Measurements from ENCODE around the gene SLC38A1. TPM values are rescaled to one million over a fixed set of nuclear protein-coding genes. Genes with fewer than 3 reads are reported as not detected.

SLC38A1 gene
- total RNA-seq, 1 donor from 2014 or later = 232 TPM

DNA sequence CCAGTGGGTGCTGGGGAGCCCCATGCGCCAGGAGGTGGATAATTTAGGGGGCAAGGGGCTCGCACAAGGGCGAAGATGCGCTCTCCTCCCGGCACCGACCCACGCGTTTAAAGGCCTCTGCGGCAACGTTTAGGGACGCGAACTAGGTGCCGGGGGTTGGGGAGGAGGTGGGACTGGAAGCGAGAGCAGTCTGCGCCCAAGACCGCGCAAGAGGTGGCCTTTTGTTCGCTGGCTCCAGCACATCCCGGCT lies 1.3 kb downstream of the SLC38A1 start:
- peaks cover 30% of the 10 kb centered on the region for H3K4me1 Mint-ChIP-seq (ENCODE audit: low read depth, unreplicated experiment)
- H3K36me3 Mint-ChIP-seq (ENCODE audit: unreplicated experiment) = no peaks in the 10 kb centered on the region
- DNase-seq = peak; percentile 24
- H3K9me3 Mint-ChIP-seq (ENCODE audit: unreplicated experiment) = peaks cover 16% of the 10 kb centered on the region
- H3K27ac Mint-ChIP-seq (ENCODE audit: unreplicated experiment) = no peak overlapping the region
- TF ChIP-seq, protein P1, sequence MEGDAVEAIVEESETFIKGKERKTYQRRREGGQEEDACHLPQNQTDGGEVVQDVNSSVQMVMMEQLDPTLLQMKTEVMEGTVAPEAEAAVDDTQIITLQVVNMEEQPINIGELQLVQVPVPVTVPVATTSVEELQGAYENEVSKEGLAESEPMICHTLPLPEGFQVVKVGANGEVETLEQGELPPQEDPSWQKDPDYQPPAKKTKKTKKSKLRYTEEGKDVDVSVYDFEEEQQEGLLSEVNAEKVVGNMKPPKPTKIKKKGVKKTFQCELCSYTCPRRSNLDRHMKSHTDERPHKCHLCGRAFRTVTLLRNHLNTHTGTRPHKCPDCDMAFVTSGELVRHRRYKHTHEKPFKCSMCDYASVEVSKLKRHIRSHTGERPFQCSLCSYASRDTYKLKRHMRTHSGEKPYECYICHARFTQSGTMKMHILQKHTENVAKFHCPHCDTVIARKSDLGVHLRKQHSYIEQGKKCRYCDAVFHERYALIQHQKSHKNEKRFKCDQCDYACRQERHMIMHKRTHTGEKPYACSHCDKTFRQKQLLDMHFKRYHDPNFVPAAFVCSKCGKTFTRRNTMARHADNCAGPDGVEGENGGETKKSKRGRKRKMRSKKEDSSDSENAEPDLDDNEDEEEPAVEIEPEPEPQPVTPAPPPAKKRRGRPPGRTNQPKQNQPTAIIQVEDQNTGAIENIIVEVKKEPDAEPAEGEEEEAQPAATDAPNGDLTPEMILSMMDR (IDR thresholded peaks at IDR 0.05; ENCODE audit: partially characterized antibody, unreplicated experiment) = no peak
- peaks cover 18% of the 10 kb centered on the region for H3K27me3 Mint-ChIP-seq (ENCODE audit: unreplicated experiment)
- H3K4me3 Mint-ChIP-seq (ENCODE audit: unreplicated experiment) = no peak overlapping the region

DNA sequence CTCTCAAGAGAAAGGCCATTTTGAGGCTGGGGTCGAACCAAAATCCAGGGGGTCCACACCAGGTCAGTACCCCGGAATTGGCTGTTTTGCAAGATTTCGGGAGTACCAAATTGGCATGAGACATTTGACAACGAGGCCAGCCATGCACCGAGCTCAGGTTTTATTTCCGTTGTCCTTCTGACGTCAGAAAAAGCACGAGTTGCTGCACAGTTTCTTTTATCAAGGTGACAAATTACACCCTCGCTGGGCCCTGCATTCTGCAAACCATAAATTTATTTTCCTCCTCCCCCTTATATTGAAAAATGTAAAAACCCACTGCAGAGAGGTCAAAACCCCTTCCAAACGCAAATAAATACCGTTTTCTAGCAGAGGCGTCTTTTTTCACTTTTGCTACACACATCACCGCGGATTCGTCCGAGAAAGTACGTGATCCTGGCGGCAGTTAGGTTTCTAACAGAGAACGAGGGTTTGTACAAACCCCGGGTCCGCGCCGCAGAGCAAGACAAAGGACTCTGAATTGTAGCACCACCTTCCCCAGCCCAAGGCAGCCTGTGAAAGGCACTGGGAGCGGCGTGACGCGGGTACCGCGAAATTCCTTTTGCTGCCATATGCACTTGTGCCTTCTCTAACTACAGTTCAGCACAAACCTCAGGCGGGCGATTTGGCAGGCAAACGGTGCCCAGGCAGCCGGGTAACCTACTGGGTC lies 1.8 kb downstream of the SLC38A1 start:
- no peak overlapping the region for H3K27ac Mint-ChIP-seq (ENCODE audit: unreplicated experiment)

DNA sequence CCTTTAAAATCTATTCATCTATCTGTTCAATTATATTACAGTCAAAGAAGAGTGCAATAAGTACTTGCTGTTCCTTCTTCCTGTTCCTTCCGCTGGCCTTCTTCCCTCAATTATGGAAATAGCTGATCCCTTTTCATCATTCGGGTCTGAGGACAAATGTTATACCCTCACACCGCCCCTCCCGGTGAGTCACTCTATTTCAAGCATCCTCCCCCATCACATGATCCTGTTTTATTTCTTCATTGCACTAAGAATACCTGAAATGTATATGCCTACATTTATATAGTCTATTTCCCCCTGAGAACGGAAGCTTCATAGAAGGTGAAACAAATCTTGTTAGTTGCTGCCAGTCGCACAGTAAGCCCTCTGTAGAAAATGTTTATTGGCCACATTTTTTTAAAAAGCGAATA lies 2.5 kb downstream of the SLC38A1 start:
- no peak for DNase-seq
- H3K4me3 Mint-ChIP-seq (ENCODE audit: unreplicated experiment) = no peak overlapping the region
- H3K27me3 Mint-ChIP-seq (ENCODE audit: unreplicated experiment) = peaks cover 18% of the 10 kb centered on the region
- H3K36me3 Mint-ChIP-seq (ENCODE audit: unreplicated experiment) = no peaks in the 10 kb centered on the region
- H3K4me1 Mint-ChIP-seq (ENCODE audit: low read depth, unreplicated experiment) = peaks cover 26% of the 10 kb centered on the region
- peaks cover 16% of the 10 kb centered on the region for H3K9me3 Mint-ChIP-seq (ENCODE audit: unreplicated experiment)
- TF ChIP-seq, protein P1 (IDR thresholded peaks at IDR 0.05; ENCODE audit: partially characterized antibody, unreplicated experiment) = peak; percentile 14
- no peak overlapping the region for H3K27ac Mint-ChIP-seq (ENCODE audit: unreplicated experiment)

More for the DNA sequence above, 1.8 kb downstream of the SLC38A1 start:
- Mint-ChIP-seq H3K9me3 (ENCODE audit: unreplicated experiment) (peaks cover 16% of the 10 kb centered on the region), H3K4me1 (ENCODE audit: low read depth, unreplicated experiment) (peaks cover 31% of the 10 kb centered on the region), H3K36me3 (ENCODE audit: unreplicated experiment) (no peaks in the 10 kb centered on the region), H3K27me3 (ENCODE audit: unreplicated experiment) (peaks cover 18% of the 10 kb centered on the region), H3K4me3 (ENCODE audit: unreplicated experiment) (no peak overlapping the region)
- DNase-seq = peak; percentile 68
- TF ChIP-seq, protein P1 (IDR thresholded peaks at IDR 0.05; ENCODE audit: partially characterized antibody, unreplicated experiment) = no peak

DNA sequence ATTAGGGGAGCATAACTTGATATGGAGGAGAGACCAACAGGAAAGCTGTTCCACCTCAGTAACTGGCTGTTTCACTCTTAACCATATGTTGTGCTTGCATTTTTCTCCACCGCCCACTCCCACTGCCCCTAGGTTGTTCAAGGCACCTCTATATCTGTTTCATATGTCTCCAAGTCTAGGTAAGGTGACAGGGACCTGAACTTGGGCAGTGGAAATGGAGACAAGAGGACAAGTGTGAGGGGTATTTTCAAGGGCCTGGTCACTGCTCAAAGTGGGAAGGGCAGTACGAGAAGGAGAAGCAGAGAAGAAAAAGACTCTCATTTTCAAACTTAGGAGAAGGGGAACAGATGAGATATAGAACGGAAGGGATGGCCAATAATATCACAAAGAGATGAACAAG lies 3.1 kb downstream of the SLC38A1 start:
- Mint-ChIP-seq H3K27ac (ENCODE audit: unreplicated experiment) (no peak overlapping the region), H3K9me3 (ENCODE audit: unreplicated experiment) (peaks cover 16% of the 10 kb centered on the region), H3K4me1 (ENCODE audit: low read depth, unreplicated experiment) (peaks cover 21% of the 10 kb centered on the region), H3K27me3 (ENCODE audit: unreplicated experiment) (peaks cover 18% of the 10 kb centered on the region), H3K4me3 (ENCODE audit: unreplicated experiment) (no peak overlapping the region), H3K36me3 (ENCODE audit: unreplicated experiment) (no peaks in the 10 kb centered on the region)
- DNase-seq = no peak
- TF ChIP-seq, protein P1 (IDR thresholded peaks at IDR 0.05; ENCODE audit: partially characterized antibody, unreplicated experiment) = no peak

DNA sequence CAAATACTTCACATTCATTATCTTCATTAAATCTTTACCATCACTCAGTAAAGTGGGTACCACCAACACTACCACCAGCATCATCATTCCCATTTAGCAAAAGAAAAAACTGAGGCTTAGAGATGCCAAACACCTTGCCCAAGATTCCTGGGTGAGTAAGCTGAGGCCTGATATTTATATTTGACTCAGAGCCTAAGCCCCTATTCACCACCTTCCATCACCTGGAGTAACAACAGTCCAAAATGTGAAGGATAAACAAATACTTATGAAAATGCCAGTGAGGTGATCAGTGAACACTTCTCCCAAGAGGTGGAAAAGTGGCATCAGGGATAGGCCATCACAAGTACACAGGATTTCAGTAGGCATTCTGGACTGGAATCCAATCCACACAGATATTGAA lies 3.7 kb downstream of the SLC38A1 start:
- DNase-seq = no peak
- peaks cover 15% of the 10 kb centered on the region for H3K27me3 Mint-ChIP-seq (ENCODE audit: unreplicated experiment)
- peaks cover 19% of the 10 kb centered on the region for H3K4me1 Mint-ChIP-seq (ENCODE audit: low read depth, unreplicated experiment)
- TF ChIP-seq, protein P1 (IDR thresholded peaks at IDR 0.05; ENCODE audit: partially characterized antibody, unreplicated experiment) = no peak
- H3K4me3 Mint-ChIP-seq (ENCODE audit: unreplicated experiment) = no peak overlapping the region
- no peak overlapping the region for H3K27ac Mint-ChIP-seq (ENCODE audit: unreplicated experiment)
- peaks cover 13% of the 10 kb centered on the region for H3K9me3 Mint-ChIP-seq (ENCODE audit: unreplicated experiment)
- no peaks in the 10 kb centered on the region for H3K36me3 Mint-ChIP-seq (ENCODE audit: unreplicated experiment)

All from glutamatergic neuron (in vitro differentiated cells).